Right lobe of liver (tissue), 6 donors: ENCODE data around the gene TRMT6. TPM values are rescaled to one million over a fixed set of nuclear protein-coding genes. Genes with fewer than 3 reads are reported as not detected.

Source experiments
- ATAC-seq, 4 donors: fragments of 200-7000 bp; cut with Tn5 transposase; one replicate each; pipeline ENCODE4 v1.9.1; 2020; ENCODE audit warnings: mild to moderate bottlenecking in 4 of 4, moderate library complexity in 4 of 4
- DNase-seq, 3 donors: peaks; one replicate each; pipeline ENCODE4 v3.0.0-alpha.2; 2020
- H3K27ac ChIP-seq, 3 donors: fragments of 200-600 bp; one replicate each; pipeline ENCODE4 v1.8.0; 2022
- H3K27me3 ChIP-seq, 2 donors: fragments of 200-600 bp; one replicate each; pipeline ENCODE4 v1.8.0; 2022
- H3K36me3 ChIP-seq, 4 donors: fragments of 200-600 bp; sonication (generic) in 1 of 4; one replicate each; pipeline versions ENCODE4 v1.5.1 to v1.8.0; 2017 to 2022; ENCODE audit warnings: control low read depth in 1 of 4
- H3K4me1 ChIP-seq, 4 donors: fragments of 200-600 bp; sonication (generic) in 1 of 4; one replicate each; pipeline versions ENCODE4 v1.5.1 to v1.8.0; 2017 to 2022; ENCODE audit warnings: control low read depth in 1 of 4
- H3K4me3 ChIP-seq, 3 donors: fragments of 200-600 bp; one replicate each; pipeline ENCODE4 v1.8.0; 2022
- H3K9me3 ChIP-seq, 4 donors: fragments of 200-600 bp; sonication (generic) in 1 of 4; one replicate each; pipeline versions ENCODE4 v1.5.1 to v1.8.0; 2017 to 2022; ENCODE audit warnings: control low read depth in 1 of 4
- POLR2A ChIP-seq: fragments of 450-650 bp; IDR thresholded peaks from one replicate; pipeline ENCODE4 v1.6.1; 2017; ENCODE audit warnings: antibody characterized with exemption, mild to moderate bottlenecking
- WGBS: methylation state at CpG from one replicate; pipeline ENCODE4 v1.1.6; 2018; ENCODE audit warnings: low coverage, low lambda C conversion rate; ENCODE audit not compliant: insufficient coverage; ENCODE audit errors: missing lambda C conversion rate; 5-methylcytosine and 5-hydroxymethylcytosine counted together
- intact Hi-C, 2 donors: fragments of 100-400 bp; cut with DNase I; formaldehyde crosslinking; loops; one replicate each; pipeline versions ENCODE4 v1.11.2 to v1.14.1; 2022
- total RNA-seq, 6 experiments: library from RNA; depleted of rRNA in 2 of 6; stranded (reverse); fragments of >200 nt in 2 of 6; fragmentation: NEBNext Ultra II Directional in 3 of 6; extraction: Animal tissue kit (Norgen Biotek cat#: 25700) in 3 of 6; gene quantifications; one replicate each; pipeline versions ENCODE4 v1.1.0 to v1.2.4, GENCODE V29; 2016 to 2023
- TF ChIP-seq, protein P1 (sequence below), 4 donors: fragments of 200-600 bp in 3 of 4; fragments of 450-650 bp in 1 of 4; IDR thresholded peaks; one replicate each; pipeline versions ENCODE4 v1.5.1 to v1.8.0; 2016 to 2022; ENCODE audit warnings: antibody characterized with exemption in 4 of 4, mild to moderate bottlenecking in 2 of 4
- donor health status: DM: no; HTN: yes; CAD: no.
- donor health status: DM: no; HTN: no; CAD: no.
- donor health status: DM: no; HTN: no; CAD: no.
- donor health status: DM: no; HTN: yes; CAD: no.
- donor health status: DM: no; HTN: yes; CAD: no.

TRMT6 gene
- total RNA-seq, 6 experiments from 2014 or later = 2.8 to 5.8 (median 4.3) TPM

- Histone ChIP-seq H3K9me3 (no peaks in the 10 kb centered on the region), H3K4me3 (no peak overlapping the region), H3K27me3 (no peaks in the 10 kb centered on the region), H3K36me3 (no peaks in the 10 kb centered on the region), H3K27ac (no peak overlapping the region), H3K4me1 (peaks cover 0 to 16% (median 0%) of the 10 kb centered on the region in 4 donors)
- ATAC-seq (peak in 2 of 4 donors; percentile 25 to 70), DNase-seq (no peak)
- no peak for TF ChIP-seq POLR2A
- TF ChIP-seq, protein P1, sequence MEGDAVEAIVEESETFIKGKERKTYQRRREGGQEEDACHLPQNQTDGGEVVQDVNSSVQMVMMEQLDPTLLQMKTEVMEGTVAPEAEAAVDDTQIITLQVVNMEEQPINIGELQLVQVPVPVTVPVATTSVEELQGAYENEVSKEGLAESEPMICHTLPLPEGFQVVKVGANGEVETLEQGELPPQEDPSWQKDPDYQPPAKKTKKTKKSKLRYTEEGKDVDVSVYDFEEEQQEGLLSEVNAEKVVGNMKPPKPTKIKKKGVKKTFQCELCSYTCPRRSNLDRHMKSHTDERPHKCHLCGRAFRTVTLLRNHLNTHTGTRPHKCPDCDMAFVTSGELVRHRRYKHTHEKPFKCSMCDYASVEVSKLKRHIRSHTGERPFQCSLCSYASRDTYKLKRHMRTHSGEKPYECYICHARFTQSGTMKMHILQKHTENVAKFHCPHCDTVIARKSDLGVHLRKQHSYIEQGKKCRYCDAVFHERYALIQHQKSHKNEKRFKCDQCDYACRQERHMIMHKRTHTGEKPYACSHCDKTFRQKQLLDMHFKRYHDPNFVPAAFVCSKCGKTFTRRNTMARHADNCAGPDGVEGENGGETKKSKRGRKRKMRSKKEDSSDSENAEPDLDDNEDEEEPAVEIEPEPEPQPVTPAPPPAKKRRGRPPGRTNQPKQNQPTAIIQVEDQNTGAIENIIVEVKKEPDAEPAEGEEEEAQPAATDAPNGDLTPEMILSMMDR (IDR thresholded peaks at IDR 0.05) = no peak
- WGBS = 81% methylated on average over 4 of the region's 4 CpGs
- intact Hi-C loops = no loop called here
These were observed 29.5 kb upstream of the TRMT6 start for GRCh38 chr20:5979801-5980200.

DNA sequence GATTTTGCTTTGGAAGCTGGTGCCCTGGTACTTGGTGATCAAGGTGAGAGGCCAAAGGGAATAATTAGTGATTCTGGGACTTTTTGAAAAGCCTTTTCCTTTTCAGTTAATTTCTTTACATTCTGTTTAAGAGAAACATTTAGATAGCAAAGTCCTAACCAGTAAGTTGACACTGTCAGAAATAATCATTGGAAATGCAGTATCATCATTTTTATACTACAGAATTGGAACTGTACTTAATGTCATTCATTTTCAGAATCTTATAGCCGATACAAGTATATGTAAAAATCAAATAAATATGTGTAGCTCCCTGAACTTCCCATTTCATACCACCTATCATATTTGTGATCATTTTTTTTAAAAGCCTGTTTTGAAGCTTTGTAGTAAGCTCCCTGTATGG is 27.6 kb upstream of the TRMT6 start:
- intact Hi-C loops = no loop called here
- no peak overlapping the region for H3K4me3 ChIP-seq
- H3K36me3 ChIP-seq = no peaks in the 10 kb centered on the region
- peaks cover 0 to 16% (median 0%) of the 10 kb centered on the region in 4 donors for H3K4me1 ChIP-seq
- ATAC-seq = no peak
- 86% methylated on average over 1 of the region's 1 CpG for WGBS
- no peak for TF ChIP-seq POLR2A
- TF ChIP-seq, protein P1 (IDR thresholded peaks at IDR 0.05) = no peak
- no peak for DNase-seq
- no peak overlapping the region for H3K27ac ChIP-seq
- H3K9me3 ChIP-seq = no peaks in the 10 kb centered on the region
- H3K27me3 ChIP-seq = no peaks in the 10 kb centered on the region

DNA sequence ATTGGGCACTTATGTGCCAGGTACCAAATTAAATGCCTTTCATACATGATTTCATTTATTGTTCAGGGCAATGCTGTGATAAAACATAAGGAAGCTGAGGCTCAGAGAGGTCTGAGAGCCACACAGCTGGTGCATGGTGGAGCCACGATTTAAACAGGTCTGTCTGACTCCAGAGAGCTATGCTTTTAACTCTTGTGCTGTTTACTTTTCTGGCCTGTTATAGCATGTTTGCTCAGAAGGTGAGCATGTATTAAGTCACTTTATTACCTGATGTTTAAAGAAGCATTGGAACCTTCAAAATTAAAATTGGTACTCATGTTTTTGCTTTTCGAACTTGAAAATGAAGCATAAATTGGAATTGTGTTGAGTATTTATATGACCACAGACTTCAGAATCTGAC is 26.9 kb upstream of the TRMT6 start:
- intact Hi-C loops = no loop called here
- Histone ChIP-seq H3K4me1 (peaks cover 0 to 16% (median 0%) of the 10 kb centered on the region in 4 donors), H3K4me3 (no peak overlapping the region), H3K27me3 (no peaks in the 10 kb centered on the region), H3K9me3 (no peaks in the 10 kb centered on the region), H3K36me3 (no peaks in the 10 kb centered on the region), H3K27ac (no peak overlapping the region)
- TF ChIP-seq, protein P1 (IDR thresholded peaks at IDR 0.05) = no peak
- no peak for TF ChIP-seq POLR2A
- 60% methylated on average over 2 of the region's 2 CpGs for WGBS
- DNase-seq (no peak), ATAC-seq (no peak)

GRCh38 chr20:5975778-5976177 is 25.4 kb upstream of the TRMT6 start:
- Histone ChIP-seq H3K4me1 (peaks cover 0 to 11% (median 0%) of the 10 kb centered on the region in 4 donors), H3K27me3 (no peaks in the 10 kb centered on the region), H3K4me3 (no peak overlapping the region), H3K36me3 (no peaks in the 10 kb centered on the region), H3K9me3 (no peaks in the 10 kb centered on the region), H3K27ac (no peak overlapping the region)
- TF ChIP-seq, protein P1 (IDR thresholded peaks at IDR 0.05) = no peak
- TF ChIP-seq POLR2A = no peak
- DNase-seq = no peak
- intact Hi-C loops = no loop called here
- no peak for ATAC-seq
- WGBS = 72% methylated on average over 2 of the region's 2 CpGs

DNA sequence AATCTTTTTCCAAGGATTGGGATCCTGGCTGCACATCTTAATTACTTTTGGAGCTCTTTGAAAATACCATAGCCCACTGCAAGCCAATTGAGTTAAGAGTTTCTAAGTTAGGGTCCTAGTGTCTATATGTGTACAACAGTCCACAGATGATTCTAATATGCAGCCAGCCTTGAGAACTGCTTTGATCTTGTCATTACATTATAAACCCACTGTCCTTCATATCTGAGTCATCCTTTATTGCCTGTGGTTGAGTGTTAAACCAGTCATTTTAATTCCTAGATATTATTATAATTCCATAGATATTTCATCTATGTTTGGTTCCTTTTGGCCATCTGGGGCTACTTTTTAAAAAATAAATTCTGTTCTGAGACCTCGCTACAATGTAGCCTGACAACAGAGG is 24.2 kb upstream of the TRMT6 start:
- H3K27ac ChIP-seq = no peak overlapping the region
- TF ChIP-seq, protein P1 (IDR thresholded peaks at IDR 0.05) = no peak
- no peak for TF ChIP-seq POLR2A
- DNase-seq (no peak), ATAC-seq (no peak)
- intact Hi-C loops = no loop called here
- 100% methylated on average over 1 of the region's 1 CpG for WGBS
- no peak overlapping the region for H3K4me3 ChIP-seq
- H3K4me1 ChIP-seq = no peaks in the 10 kb centered on the region
- no peaks in the 10 kb centered on the region for H3K27me3 ChIP-seq
- no peaks in the 10 kb centered on the region for H3K36me3 ChIP-seq
- no peaks in the 10 kb centered on the region for H3K9me3 ChIP-seq
